ENCODE results near the gene SMPD2.

Gene SMPD2

GRCh38 chr6:109477725-109478124 is 37.2 kb downstream of the SMPD2 start:
- no peak for DNase-seq
- TF ChIP-seq GATA1 (IDR thresholded peaks at IDR 0.05; ENCODE audit: low read depth, low read length) (no peak), POLR2A (IDR thresholded peaks at IDR 0.05; ENCODE audit: low read length) (no peak)

DNA sequence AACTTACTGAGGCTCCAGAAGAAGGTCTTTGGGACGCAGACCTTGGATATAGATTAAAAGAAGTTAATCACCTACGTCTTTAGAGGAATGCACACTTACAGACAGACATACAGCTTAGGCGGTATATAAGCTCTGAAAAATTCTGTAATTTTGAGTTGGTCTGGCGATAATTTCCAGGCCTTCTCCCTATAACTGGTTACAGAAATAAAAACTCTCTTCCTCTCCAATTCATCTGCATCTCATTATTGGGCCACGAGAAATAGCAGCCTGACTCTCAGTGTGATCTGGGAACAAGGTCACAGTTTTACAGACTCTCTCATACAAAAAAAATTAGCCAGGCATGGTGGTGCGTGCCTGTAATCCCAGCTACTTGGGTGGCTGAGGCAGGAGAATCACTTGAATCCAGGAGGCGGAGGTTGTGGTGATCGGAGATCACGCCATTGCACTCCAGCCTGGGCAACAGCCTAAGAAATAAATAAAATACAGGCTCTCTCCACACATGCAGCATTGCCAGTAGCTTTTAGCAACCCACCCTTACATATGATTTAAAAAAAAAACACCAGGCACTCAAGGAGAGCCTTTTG is 37.8 kb downstream of the SMPD2 start:
- TF ChIP-seq GATA1 (IDR thresholded peaks at IDR 0.05; ENCODE audit: low read depth, low read length) = no peak
- no peak for TF ChIP-seq POLR2A (IDR thresholded peaks at IDR 0.05; ENCODE audit: low read length)
- DNase-seq = no peak

DNA sequence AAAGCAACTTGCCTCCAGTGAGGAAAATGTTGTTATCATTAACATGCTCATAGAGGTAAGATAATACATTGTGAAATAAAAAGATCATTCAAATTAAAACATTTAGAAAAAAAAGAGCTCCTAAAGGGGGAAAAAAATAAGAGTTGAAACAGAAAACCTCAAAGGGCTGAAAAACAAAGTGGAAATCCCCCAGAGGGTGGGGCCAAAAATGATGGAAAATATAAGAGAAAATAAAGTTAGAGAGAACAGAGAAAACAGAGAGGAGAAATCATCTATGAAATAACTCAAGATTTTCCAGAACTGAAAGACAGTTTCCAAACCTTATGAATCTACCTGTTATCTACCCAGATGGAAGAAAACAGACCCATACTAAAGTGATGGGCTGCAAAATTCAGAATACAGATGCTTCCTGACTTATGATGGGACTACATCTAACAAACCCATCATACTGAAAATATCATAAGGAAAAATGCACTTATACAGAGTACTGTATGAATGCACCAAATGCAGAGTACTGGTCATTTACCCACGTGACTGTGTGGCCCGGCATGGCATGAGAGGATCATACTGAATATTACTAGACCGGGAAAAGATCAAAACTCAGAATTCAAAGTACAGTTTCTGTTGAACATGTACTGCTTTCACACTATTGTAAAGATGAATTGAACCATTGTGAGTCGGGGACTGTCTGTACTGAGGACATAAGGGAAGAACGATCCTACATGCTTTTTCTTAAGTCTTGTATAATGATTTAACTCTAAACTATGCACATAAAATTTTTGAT is 38.5 kb downstream of the SMPD2 start:
- DNase-seq = no peak
- TF ChIP-seq GATA1 (IDR thresholded peaks at IDR 0.05; ENCODE audit: low read depth, low read length) (no peak), POLR2A (IDR thresholded peaks at IDR 0.05; ENCODE audit: low read length) (no peak)

DNA sequence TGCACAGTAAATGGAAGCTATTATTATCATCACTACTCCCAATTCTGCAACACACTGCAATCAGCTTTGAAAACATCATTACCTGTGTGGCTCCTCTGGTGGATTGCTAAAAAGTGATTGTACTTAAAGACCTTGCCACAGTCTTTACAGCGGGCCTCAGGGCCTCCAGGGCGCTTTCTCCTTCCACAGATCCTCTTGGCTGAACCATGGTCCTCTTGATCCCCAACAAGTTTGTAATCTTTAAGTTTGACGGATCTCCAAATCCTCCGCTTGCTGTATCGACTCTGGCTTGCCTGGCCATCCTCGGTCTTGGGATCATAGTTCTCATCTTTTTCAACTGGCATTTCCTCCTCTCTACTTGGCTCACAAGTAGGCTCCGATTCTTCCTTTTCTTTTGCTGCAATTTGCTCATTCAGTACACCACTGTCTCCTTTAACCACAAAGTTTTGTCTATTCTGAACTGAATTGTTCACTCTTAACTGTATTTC is 40.5 kb downstream of the SMPD2 start:
- no peak for TF ChIP-seq POLR2A (IDR thresholded peaks at IDR 0.05; ENCODE audit: low read length)
- TF ChIP-seq GATA1 (IDR thresholded peaks at IDR 0.05; ENCODE audit: low read depth, low read length) = no peak

GRCh38 chr6:109482905-109483734 is 42.6 kb downstream of the SMPD2 start, which contains the start of gene ZBTB24:
TSS of gene ZBTB24 (minus strand) at chr6:109483219. CDS start at chr6:109482026, 1,193 bp downstream.
- peak; percentile 84 to 89 for DNase-seq
- TF ChIP-seq POLR2A (IDR thresholded peaks at IDR 0.05; ENCODE audit: low read length) (peak; percentile 35), GATA1 (IDR thresholded peaks at IDR 0.05; ENCODE audit: low read depth, low read length) (no peak)

More for the DNA sequence above, 40.5 kb downstream of the SMPD2 start:
- no peak for DNase-seq

GRCh38 chr6:109483735-109484057 is 43.2 kb downstream of the SMPD2 start:
- no peak for DNase-seq
- TF ChIP-seq POLR2A (IDR thresholded peaks at IDR 0.05; ENCODE audit: low read length) = no peak
- no peak for TF ChIP-seq GATA1 (IDR thresholded peaks at IDR 0.05; ENCODE audit: low read depth, low read length)

- TF ChIP-seq GATA1 (IDR thresholded peaks at IDR 0.05; ENCODE audit: low read depth, low read length) (no peak), POLR2A (IDR thresholded peaks at IDR 0.05; ENCODE audit: low read length) (no peak)
- no peak for DNase-seq
Measured at GRCh38 chr6:109484122-109484521, 43.6 kb downstream of the SMPD2 start.

DNA sequence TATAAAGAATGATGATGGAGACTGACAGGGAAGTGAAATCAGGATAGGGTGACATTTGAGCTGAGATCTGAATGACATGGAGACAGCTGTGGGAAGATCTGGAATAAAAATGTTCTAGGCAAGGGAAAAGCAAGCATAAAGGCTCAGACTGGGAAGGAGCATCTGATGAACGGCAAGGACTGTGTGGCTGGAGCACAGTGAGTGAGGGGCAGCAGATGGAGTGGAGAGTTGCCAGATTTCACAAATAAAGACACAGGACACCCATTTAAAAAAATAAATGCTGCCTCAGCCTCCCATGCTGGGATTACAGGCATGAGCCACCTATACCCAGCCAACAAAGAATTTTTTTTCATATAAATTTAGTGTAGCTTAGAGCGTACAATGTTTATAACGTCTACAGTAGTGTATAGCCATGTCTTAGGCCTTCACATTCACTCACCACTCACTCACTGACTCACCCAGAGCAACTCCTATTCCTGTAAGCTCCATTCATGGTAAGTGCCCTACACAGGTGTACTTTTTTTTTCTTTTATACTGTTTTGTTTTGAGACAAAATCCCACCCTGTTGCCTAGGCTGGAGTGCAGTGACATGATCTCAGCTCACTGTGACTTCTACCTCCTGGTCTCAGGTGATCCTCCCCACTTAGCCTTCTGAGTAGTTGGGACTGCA is 44.9 kb downstream of the SMPD2 start:
- no peak for DNase-seq
- TF ChIP-seq GATA1 (IDR thresholded peaks at IDR 0.05; ENCODE audit: low read depth, low read length) (no peak), POLR2A (IDR thresholded peaks at IDR 0.05; ENCODE audit: low read length) (no peak)

GRCh38 chr6:109486068-109486467 is 45.5 kb downstream of the SMPD2 start:
- no peak for DNase-seq
- TF ChIP-seq GATA1 (IDR thresholded peaks at IDR 0.05; ENCODE audit: low read depth, low read length) (no peak), POLR2A (IDR thresholded peaks at IDR 0.05; ENCODE audit: low read length) (no peak)

GRCh38 chr6:109488001-109488400 is 47.5 kb downstream of the SMPD2 start:
- no peak for TF ChIP-seq GATA1 (IDR thresholded peaks at IDR 0.05; ENCODE audit: low read depth, low read length)
- no peak for TF ChIP-seq POLR2A (IDR thresholded peaks at IDR 0.05; ENCODE audit: low read length)
- no peak for DNase-seq

GRCh38 chr6:109490713-109491112 is 50.2 kb downstream of the SMPD2 start:
- TF ChIP-seq GATA1 (IDR thresholded peaks at IDR 0.05; ENCODE audit: low read depth, low read length) (no peak), POLR2A (IDR thresholded peaks at IDR 0.05; ENCODE audit: low read length) (no peak)
- DNase-seq = no peak

GRCh38 chr6:109491207-109491938 is 50.8 kb downstream of the SMPD2 start:
- no peak for DNase-seq
- TF ChIP-seq POLR2A (IDR thresholded peaks at IDR 0.05; ENCODE audit: low read length) = no peak
- no peak for TF ChIP-seq GATA1 (IDR thresholded peaks at IDR 0.05; ENCODE audit: low read depth, low read length)
